Epithelial cell of proximal tubule (primary cell): ENCODE measurements around the gene ZFP69. TPM values are rescaled to one million over a fixed set of nuclear protein-coding genes. Genes with fewer than 3 reads are reported as not detected.

Experiments
- DNase-seq: peaks from one replicate; pipeline ENCODE4 v3.0.0-alpha.2; 2011; ENCODE audit warnings: low read depth
- H3K4me3 ChIP-seq: 2 replicates; pipeline ENCODE4 v1.5.1; 2011; ENCODE audit warnings: low read depth, mild to moderate bottlenecking, low read length
- total RNA-seq: library from RNA; depleted of rRNA; stranded (reverse); fragments of >200 nt; gene quantifications from 2 replicates; pipeline ENCODE4 v1.2.3, GENCODE V29; 2015
- TF ChIP-seq, protein P1 (sequence below): conservative IDR thresholded peaks from 2 replicates; pipeline ENCODE4 v1.5.1; 2012; ENCODE audit warnings: low read depth, mild to moderate bottlenecking, low read length

ZFP69 gene
- total RNA-seq, 1 donor from 2014 or later, result 0.58 TPM

DNA sequence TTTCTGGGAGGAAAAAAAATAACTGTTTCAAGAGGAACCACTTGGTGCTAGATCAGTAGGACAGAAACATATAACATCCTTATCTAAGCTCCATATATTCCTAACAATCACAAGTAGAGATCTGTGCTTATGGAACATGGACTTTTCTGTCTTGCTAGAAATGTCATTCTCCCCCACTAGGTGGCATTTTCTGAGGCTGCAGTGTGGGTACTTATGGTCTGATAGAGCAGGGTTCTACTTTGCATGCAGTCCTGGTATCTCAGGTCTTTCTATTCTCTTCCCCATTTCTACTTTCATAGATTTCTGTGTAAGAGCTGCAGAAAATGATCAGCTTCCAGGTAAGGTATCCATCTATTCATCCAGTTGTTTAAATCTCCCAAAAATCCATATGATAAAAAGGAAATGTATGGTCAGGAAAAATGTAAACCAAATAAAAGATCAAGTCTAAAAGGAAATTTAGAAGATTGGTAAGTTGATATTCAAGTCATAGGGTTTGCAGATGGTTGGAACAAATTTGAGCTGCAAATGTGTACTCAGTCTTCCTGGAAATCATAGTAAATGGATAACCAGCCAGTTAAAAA lies 55.8 kb downstream of the ZFP69 start:
- no peak for DNase-seq
- peak overlapping the region; percentile 80 for H3K4me3 ChIP-seq
- TF ChIP-seq, protein P1, sequence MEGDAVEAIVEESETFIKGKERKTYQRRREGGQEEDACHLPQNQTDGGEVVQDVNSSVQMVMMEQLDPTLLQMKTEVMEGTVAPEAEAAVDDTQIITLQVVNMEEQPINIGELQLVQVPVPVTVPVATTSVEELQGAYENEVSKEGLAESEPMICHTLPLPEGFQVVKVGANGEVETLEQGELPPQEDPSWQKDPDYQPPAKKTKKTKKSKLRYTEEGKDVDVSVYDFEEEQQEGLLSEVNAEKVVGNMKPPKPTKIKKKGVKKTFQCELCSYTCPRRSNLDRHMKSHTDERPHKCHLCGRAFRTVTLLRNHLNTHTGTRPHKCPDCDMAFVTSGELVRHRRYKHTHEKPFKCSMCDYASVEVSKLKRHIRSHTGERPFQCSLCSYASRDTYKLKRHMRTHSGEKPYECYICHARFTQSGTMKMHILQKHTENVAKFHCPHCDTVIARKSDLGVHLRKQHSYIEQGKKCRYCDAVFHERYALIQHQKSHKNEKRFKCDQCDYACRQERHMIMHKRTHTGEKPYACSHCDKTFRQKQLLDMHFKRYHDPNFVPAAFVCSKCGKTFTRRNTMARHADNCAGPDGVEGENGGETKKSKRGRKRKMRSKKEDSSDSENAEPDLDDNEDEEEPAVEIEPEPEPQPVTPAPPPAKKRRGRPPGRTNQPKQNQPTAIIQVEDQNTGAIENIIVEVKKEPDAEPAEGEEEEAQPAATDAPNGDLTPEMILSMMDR, result peak; percentile 80

DNA sequence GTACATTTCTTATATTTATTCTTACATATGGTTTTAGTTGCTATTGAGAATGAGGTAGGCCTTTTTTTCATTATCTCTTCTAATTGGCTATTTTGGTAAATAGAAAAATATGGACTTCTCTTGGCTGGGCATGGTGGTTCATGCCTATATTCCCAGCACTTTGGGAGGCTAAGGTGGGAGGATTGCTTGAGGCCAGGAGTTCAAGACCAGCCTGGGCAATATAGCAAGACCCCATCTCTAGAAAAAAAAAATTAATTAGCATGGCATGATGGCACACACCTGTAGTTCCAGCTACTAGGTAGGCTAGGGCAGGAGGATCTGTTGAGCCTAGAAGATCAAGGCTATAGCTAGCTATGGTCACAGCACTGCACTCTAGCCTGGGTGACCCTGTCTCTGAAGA lies 57.5 kb downstream of the ZFP69 start:
- no peak for DNase-seq
- TF ChIP-seq, protein P1, result no peak
- no peak overlapping the region for H3K4me3 ChIP-seq

DNA sequence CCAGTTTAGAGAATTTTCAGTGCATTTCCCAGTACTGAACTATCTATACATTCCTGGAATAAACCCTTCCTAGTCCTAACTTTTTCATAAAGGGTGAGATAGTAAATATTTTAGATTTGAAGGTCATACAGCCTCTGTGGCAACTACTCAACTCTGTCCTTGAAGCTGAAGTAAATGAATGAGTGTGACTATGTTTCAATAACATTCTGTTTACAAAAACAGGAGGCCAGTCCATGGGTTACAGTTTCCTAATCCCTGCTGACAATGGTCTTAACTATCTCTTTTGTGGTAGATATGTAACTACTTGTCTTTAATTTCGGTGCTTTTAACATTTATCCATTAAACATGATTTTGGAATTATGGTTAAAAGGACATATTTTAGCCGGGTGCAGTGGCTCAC lies 58.6 kb downstream of the ZFP69 start:
- TF ChIP-seq, protein P1, result no peak
- H3K4me3 ChIP-seq, result no peak overlapping the region
- no peak for DNase-seq

DNA sequence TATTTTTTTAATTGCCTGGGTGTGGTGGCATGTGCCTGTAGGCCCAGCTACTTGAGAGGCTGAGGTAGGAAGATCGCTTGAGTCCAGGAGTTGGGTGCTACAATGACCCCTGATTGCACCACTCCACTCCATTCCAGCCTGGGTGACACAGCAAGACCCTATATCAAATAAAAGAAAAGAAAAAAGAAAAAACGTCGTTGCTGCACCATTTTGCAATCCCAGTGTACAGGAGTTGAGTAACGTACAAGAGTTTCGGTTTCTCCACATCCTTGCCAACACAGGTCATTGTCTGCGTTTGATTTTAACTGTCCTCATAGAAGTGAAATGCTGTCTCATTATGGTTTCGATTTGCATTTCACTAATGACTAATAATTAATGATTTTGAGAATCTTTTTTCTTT lies 62.2 kb downstream of the ZFP69 start:
- H3K4me3 ChIP-seq, result no peak overlapping the region
- no peak for DNase-seq
- TF ChIP-seq, protein P1, result no peak

Other genes starting within 250 kb of the ZFP69 start
- not detected in 2 replicates for gene TMCO2, start 229.4 kb upstream of the ZFP69 start, total RNA-seq
- gene ZMPSTE24, start 219.1 kb upstream of the ZFP69 start, total RNA-seq, result 28.1 and 49.6 TPM in 2 replicates
- 4.6 and 6.7 TPM in 2 replicates for gene COL9A2, start 160.0 kb upstream of the ZFP69 start, total RNA-seq
- gene SMAP2, start 103.6 kb upstream of the ZFP69 start, total RNA-seq, result 4.9 and 11.0 TPM in 2 replicates
- 2.6 and 4.1 TPM in 2 replicates for gene ZFP69B, start 26.8 kb upstream of the ZFP69 start, total RNA-seq
- gene EXO5, start 31.5 kb downstream of the ZFP69 start, total RNA-seq, result 6.9 and 7.3 TPM in 2 replicates
- gene ZNF684, start 54.3 kb downstream of the ZFP69 start, total RNA-seq, result 3.9 and 4.8 TPM in 2 replicates
- gene RIMS3, start 188.4 kb downstream of the ZFP69 start, total RNA-seq, result 1.8 and 4.2 TPM in 2 replicates
- 42.2 and 50.5 TPM in 2 replicates for gene NFYC, start 214.4 kb downstream of the ZFP69 start, total RNA-seq